Measurements from ENCODE around the gene COX10.
"Not testable (repeated sequence)": the region's sequence is repeated elsewhere in the genome, so short reads cannot be mapped to it uniquely, and the experiment has no call there.

DNA sequence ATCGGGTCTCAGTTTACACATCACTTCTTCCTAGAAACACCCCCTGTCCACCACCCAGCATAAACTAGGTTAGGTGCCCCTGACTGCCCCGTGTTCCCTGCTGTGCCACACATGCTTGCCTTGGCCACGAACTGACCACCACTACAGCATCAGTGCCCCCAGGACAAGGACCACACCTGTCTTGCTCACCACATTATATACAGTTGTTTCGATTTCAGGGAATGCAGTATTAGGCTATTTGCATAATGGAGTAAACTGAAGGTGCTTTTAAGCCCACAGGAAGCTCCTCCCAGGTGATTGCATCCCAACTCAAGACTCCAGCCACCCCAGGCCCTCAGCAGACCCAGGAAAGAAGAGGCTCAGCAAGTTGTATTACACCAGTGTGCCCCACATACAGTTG lies 117.1 kb downstream of the COX10 start:
- not testable (repeated sequence) for TF ChIP-seq EZH2 (IDR thresholded peaks at IDR 0.05); POLR2AphosphoS5 (IDR thresholded peaks at IDR 0.05; ENCODE audit: borderline replicate concordance, low read depth, low read length)

Data from SK-N-MC (cell line).